ENCODE measurements around the gene ARHGAP15.

- TF ChIP-seq CTCF (IDR thresholded peaks at IDR 0.05), result no peak
- TF ChIP-seq POLR2A (IDR thresholded peaks at IDR 0.05), result no peak
These were observed 305.9 kb downstream of the ARHGAP15 start for GRCh38 chr2:143435131-143435530.
